Testis (tissue), 3 donors: ENCODE results near the gene CD58. TPM values are rescaled to one million over a fixed set of nuclear protein-coding genes. Genes with fewer than 3 reads are reported as not detected.
A peak's percentile ranks its signal among the peaks of the same experiment; 100 is the strongest.

ENCODE experiments used
- DNase-seq: peaks from one replicate; pipeline ENCODE4 v3.0.0-alpha.2; 2019
- H3K27ac ChIP-seq, 2 donors: fragments of 200-600 bp; sonication (generic); one replicate each; pipeline ENCODE4 v1.5.1; 2019
- H3K27me3 ChIP-seq: fragments of 200-600 bp; sonication (generic); one replicate; pipeline ENCODE4 v1.5.1; 2019
- H3K36me3 ChIP-seq: fragments of 200-600 bp; sonication (generic); one replicate; pipeline ENCODE4 v1.5.1; 2017; ENCODE audit warnings: low read depth; ENCODE audit errors: missing control alignments
- H3K4me1 ChIP-seq: fragments of 200-600 bp; sonication (generic); one replicate; pipeline ENCODE4 v1.5.1; 2019
- H3K4me3 ChIP-seq, 2 donors: fragments of 200-600 bp; sonication (generic); one replicate each; pipeline ENCODE4 v1.5.1; 2017 to 2019
- H3K9me3 ChIP-seq: fragments of 200-600 bp; sonication (generic); one replicate; pipeline ENCODE4 v1.5.1; 2017
- POLR2A ChIP-seq: fragments of 450-650 bp; IDR thresholded peaks from one replicate; pipeline ENCODE4 v1.6.1; 2017; ENCODE audit warnings: antibody characterized with exemption, mild to moderate bottlenecking, moderate library complexity
- WGBS, 2 donors: methylation state at CpG; one replicate each; pipeline ENCODE4 v1.1.5; 2018; 5-methylcytosine and 5-hydroxymethylcytosine counted together
- intact Hi-C: fragments of 100-400 bp; cut with DNase I; formaldehyde crosslinking; loops from one replicate; pipeline ENCODE4 v1.15.1; 2023; ENCODE audit warnings: low total_unique reads
- polyA plus RNA-seq: library from polyadenylated mRNA; stranded (reverse); fragments of 350-450 nt; fragmentation: Illumina TruSeq; extraction: RNeasy Lipid Tissue Mini Kit (QIAGEN cat#74804); gene quantifications from one replicate; pipeline ENCODE4 v1.2.3, GENCODE V29; 2014; ENCODE audit warnings: low read depth, low replicate concordance; ENCODE audit not compliant: insufficient read depth
- total RNA-seq, 2 donors: library from RNA; depleted of rRNA; stranded (reverse); fragments of >200 nt; gene quantifications; one replicate each; pipeline ENCODE4 v1.2.3, GENCODE V29; 2016
- TF ChIP-seq, protein P1 (sequence below), 3 experiments: fragments of 450-650 bp in 2 of 3; fragments of 200-600 bp in 1 of 3; sonication (generic) in 1 of 3; IDR thresholded peaks; one replicate each; pipeline ENCODE4 v1.5.1; 2016 to 2019; ENCODE audit warnings: antibody characterized with exemption in 3 of 3, mild to moderate bottlenecking in 2 of 3, moderate library complexity in 1 of 3

Gene CD58
- total and polyA plus RNA-seq, 3 donors from 2014 or later: 11.4 to 15.0 (median 14.9) TPM

GRCh38 chr1:116571215-116571919, 541 bp upstream of the CD58 start:
- whole genome bisulfite sequencing, 2 donors: 5 to 6% methylated on average over 24 of the region's 24 CpGs
- intact Hi-C loops: no loop called here
- Histone ChIP-seq H3K4me1 (peaks cover 10% of the 10 kb centered on the region), H3K27me3 (no peaks in the 10 kb centered on the region), H3K27ac (peak overlapping the region; percentile 91 to 94), H3K9me3 (no peaks in the 10 kb centered on the region), H3K36me3 (no peaks in the 10 kb centered on the region), H3K4me3 (peak overlapping the region; percentile 71 to 90)
- DNase-seq: no peak
- TF ChIP-seq, protein P1, sequence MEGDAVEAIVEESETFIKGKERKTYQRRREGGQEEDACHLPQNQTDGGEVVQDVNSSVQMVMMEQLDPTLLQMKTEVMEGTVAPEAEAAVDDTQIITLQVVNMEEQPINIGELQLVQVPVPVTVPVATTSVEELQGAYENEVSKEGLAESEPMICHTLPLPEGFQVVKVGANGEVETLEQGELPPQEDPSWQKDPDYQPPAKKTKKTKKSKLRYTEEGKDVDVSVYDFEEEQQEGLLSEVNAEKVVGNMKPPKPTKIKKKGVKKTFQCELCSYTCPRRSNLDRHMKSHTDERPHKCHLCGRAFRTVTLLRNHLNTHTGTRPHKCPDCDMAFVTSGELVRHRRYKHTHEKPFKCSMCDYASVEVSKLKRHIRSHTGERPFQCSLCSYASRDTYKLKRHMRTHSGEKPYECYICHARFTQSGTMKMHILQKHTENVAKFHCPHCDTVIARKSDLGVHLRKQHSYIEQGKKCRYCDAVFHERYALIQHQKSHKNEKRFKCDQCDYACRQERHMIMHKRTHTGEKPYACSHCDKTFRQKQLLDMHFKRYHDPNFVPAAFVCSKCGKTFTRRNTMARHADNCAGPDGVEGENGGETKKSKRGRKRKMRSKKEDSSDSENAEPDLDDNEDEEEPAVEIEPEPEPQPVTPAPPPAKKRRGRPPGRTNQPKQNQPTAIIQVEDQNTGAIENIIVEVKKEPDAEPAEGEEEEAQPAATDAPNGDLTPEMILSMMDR (IDR thresholded peaks at IDR 0.05): no peak
- TF ChIP-seq POLR2A: no peak

GRCh38 chr1:116569776-116570357, 959 bp downstream of the CD58 start:
- peak overlapping the region; percentile 71 to 90 for H3K4me3 ChIP-seq
- H3K27me3 ChIP-seq: no peaks in the 10 kb centered on the region
- WGBS, 2 donors: 29 to 30% methylated on average over 20 to 22 of the region's 22 CpGs
- H3K36me3 ChIP-seq: no peaks in the 10 kb centered on the region
- intact Hi-C loops: no loop called here
- H3K9me3 ChIP-seq: no peaks in the 10 kb centered on the region
- peak; percentile 29 for DNase-seq
- peak overlapping the region; percentile 91 to 94 for H3K27ac ChIP-seq
- no peak for TF ChIP-seq POLR2A
- TF ChIP-seq, protein P1 (IDR thresholded peaks at IDR 0.05): no peak
- H3K4me1 ChIP-seq: peaks cover 10% of the 10 kb centered on the region

- H3K4me3 ChIP-seq: no peak overlapping the region
- intact Hi-C loops: no loop called here
- no peaks in the 10 kb centered on the region for H3K36me3 ChIP-seq
- peaks cover 10% of the 10 kb centered on the region for H3K4me1 ChIP-seq
- no peaks in the 10 kb centered on the region for H3K9me3 ChIP-seq
- DNase-seq: no peak
- H3K27me3 ChIP-seq: no peaks in the 10 kb centered on the region
- H3K27ac ChIP-seq: no peak overlapping the region
- TF ChIP-seq POLR2A: no peak
- TF ChIP-seq, protein P1 (IDR thresholded peaks at IDR 0.05): no peak
These were observed 1.5 kb downstream of the CD58 start for GRCh38 chr1:116569381-116569670.

- DNase-seq: no peak
- intact Hi-C loops: no loop called here
- Histone ChIP-seq H3K27me3 (no peaks in the 10 kb centered on the region), H3K4me3 (no peak overlapping the region), H3K4me1 (peaks cover 7% of the 10 kb centered on the region), H3K9me3 (no peaks in the 10 kb centered on the region), H3K27ac (no peak overlapping the region), H3K36me3 (no peaks in the 10 kb centered on the region)
- WGBS, 2 donors: 52 to 93% methylated on average over 2 of the region's 2 CpGs
- TF ChIP-seq, protein P1 (IDR thresholded peaks at IDR 0.05): no peak
- no peak for TF ChIP-seq POLR2A
These were observed 2.0 kb downstream of the CD58 start for GRCh38 chr1:116568662-116569380.
